DMS79 (cell line): Measurements from ENCODE around the gene SELENOS.

Source experiments
- DNase-seq: peaks from one replicate; lab custom pipeline; 2025; lab: John Stamatoyannopoulos, UW

Gene SELENOS, protein sequence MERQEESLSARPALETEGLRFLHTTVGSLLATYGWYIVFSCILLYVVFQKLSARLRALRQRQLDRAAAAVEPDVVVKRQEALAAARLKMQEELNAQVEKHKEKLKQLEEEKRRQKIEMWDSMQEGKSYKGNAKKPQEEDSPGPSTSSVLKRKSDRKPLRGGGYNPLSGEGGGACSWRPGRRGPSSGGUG

DNA sequence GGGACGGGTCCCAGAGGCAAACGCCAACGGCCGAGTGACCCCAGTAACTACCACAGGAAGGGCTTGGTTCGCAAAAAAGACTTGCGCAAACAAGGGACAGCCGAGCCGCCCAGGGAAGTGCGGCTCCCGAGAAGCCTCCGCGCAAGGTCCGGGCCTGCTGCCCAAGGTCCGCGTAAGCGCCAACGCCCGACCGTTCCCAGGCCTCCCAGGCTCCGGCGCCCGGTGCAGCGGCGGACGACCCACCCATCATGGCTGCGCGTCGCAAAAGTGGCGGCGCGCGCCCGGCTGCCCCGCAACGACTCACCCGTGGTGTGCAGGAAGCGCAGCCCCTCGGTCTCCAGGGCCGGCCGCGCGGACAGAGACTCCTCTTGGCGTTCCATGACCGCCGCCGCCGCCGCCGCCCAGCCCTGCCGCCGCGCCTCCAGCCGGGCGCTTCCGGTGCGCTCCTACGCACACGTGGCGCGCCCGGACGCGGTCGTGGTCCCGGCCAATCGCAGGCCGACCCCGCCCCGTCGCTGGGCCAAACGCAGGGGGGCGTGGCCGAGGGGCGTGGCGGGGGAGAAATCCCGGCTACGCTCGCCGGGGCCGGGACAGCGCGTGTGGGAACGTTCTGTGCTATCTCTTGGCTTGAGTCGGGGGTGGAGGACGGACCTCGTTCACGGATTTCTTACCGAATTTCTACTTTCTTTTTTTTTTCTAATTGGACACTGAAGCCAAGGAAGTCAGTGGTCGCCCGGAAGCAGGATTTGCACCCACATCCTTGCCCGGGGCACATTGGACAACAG lies at the start of gene SELENOS:
SELENOS (minus strand) TSS at position 448 of the 785 bp plus-strand sequence; CDS start at position 380, 68 bp downstream.
- no peak for DNase-seq

DNA sequence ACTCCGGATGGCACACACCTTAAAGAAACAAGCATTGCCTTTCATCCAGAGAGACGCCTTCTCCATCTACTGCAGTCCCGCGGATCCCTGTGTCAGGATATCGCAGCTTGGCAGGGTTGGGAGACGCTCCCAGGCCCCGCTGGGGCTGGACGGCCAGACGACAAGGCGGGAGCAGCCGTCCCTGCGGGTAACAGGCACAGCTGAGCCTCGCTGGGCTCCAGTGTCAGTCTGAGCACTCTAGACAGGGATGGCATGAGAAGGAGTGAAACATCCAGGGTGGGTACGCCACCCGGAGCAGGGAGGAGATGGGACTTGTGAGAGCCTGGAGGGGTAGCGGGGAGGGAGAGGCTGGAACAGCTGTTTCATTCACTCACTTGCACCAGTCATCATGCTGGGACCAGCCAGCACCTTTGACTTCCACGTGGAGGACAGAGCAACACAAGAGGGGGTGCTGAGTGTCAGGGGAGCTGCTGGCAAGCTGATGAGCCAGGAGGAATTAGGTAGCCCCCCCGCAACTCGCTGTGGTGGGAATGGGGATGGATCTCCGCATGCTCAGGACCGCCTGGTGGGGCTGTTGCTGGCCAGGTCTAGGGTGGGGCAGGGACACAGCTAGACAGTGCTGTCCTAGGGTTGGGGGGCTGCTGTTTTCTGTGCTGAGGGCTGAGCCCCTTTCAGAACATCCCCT lies 49.3 kb upstream of the SELENOS start:
- DNase-seq: no peak

DNA sequence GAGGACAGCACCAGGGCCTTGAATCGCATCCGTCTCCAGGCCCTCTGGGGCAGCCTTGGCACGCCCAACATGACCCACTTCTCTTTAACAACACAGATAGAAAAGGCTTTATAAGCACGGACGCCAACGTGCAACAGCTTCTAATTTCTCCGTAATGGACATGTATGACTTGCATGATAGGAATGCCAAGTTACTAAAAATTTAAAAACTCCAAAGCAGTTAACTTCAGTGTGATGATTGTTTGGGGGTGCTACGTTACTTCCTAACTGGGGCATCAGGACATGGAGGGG lies 48.7 kb upstream of the SELENOS start:
- DNase-seq: no peak

DNA sequence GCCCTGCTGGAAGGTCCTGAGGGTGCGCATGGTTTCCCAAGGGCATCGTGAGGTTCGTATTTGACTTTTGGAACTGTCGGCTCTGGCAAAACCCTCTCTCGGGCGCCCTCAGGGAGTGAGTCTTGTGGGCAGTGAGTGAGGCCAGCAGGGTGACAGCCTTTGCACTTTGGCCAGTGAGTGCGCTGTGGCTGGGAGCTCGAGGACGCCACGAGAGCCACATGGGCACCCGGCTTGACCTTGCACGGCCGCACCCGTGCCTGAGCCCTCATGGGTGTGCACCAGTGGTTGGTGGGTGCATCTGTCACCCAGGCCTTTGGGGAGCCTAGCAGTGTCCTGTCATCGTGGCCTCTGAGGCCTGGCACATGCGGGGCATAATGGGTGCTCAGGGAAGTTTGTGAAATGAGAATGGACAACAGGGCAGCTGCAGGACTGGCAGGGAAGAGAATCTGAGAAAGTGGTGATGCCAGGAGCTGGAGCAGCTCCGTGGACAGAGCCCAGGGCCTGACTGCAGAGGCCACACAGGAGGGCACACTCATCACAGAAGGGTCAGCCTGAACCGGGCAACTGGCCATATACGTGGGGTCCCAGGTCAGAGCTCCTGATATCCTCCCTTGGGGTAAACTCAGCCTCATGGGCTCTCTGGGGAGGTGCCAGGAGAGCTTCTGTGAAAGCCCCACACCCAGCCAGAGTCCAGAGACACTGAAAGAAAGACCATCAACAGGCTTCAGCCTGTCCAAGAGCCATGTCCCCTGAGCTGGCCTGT lies 48.2 kb upstream of the SELENOS start:
- no peak for DNase-seq

DNA sequence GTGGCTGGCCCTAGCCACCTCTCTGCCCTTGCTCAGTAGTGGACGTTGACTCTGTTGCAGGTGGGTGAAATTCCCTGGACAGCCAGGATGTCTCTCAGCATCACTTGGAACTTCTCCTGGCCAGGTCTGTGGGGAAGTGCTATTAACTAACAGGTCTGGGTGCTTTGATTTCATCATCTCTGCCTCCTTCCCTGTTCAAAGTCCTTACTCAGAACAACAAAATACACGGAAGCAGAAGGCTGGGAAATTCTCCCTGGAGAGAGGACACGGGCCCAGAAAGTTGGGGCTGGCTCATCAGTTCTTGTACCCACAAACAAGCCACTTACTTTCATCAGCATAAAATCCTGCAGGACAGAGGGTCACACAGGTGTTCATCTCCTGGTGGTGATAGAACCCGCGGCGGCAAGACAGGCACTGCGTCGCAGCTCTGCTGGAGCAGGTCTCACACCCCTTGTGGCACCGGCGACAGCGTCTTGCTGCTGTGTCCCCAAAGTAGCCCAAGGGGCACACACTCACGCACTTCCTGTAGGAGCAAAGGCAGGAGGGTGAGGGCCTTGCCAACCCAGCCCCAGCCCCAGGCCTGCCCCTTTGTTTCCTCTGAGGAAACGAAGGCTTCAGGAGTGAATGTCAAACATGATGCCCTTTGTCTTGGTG lies 47.4 kb upstream of the SELENOS start:
- no peak for DNase-seq

DNA sequence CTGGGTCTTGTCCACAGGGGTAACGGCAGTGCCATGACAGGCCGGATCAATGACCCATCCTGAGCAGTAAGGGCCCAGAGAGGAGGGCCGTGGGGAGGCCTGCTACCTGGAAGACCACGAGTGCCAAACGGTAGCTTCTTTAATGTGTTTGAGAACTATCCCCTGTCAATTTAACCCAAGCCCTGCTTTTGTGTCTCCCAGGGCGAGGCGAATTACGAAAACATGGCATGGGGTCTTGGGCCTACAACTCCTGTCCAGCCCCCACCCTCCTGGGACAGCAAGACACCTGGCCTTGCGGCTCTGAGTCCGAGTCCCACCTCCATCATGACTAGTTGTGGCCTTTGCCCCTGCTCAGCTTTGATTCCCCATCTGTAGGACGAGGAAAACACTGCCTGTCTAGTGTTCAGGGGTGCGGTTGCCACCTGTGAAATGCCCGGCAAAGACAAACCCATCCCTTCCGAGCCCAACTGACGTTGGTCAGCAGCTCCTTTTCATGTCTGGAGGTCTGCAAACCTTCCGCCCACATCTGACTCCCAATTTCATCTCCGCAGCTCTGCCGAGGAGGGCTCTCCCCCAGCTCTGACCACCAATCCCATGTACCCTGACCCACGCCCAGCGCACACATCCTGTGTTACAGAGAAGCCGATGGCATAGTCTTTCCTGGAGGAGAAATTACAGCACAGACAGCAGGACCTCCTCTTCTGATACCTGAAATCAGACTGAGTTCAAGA lies 46.7 kb upstream of the SELENOS start:
- no peak for DNase-seq

DNA sequence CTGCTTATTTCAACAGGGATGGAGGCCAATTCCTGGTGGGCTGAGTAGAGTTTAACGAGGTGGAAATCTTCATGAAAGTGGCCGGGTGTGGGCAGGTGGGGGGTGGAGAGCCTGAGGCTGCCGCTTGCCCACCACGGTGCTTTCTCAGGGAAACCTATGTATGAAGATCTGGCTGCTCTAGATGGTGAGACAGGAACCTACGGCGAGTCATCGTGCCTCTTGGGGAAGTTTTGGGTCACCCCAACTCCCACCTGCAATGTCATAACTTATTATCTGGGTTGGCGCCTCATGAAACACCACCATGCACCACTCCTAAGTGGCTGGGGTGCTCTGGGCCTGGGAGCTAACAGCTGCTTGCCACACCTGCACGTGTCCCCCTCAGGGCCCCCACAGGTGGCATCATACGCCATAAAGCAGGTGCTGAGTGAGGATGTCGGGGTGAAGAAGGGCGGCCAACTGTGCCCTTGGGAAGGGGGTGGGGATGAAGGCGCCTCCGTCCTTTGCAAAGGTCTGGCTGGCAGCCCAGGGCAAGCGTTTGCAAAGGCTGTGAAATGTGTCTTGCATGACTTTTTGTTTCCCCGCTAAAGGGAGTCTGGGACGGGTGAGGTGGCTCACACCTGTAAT lies 45.7 kb upstream of the SELENOS start:
- no peak for DNase-seq

DNA sequence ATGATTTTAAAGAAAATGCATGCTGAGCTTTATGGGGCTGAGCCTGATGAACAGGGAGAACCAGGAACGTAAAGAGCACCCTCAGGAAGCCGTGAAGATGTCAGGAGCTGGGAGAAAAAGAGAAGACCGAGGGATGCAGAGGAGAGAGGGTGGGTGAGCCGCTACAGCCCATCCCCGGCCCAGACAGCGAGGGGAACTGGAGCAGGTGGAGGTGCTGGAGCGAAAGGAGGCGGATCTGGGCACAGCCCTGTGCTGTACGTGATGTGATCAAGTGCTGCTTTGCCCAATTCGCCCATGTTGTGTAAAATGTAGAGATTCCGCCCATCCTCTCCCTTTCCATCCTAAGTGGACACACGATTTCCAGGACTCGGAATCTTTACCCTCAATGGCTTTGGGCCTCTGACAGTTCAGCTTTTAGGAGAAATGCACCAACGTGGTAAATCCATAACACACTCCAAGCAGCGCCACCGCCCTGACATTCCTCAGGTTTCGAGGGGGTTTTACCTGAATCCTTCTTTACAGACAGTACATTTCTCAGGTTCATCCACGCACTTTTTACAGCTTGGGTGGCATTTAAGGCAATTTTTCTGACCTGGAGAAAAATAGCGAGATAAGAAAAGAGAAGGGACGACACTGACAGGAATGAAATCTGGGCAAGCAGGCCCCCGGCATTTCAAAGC lies 44.9 kb upstream of the SELENOS start:
- DNase-seq: no peak

DNA sequence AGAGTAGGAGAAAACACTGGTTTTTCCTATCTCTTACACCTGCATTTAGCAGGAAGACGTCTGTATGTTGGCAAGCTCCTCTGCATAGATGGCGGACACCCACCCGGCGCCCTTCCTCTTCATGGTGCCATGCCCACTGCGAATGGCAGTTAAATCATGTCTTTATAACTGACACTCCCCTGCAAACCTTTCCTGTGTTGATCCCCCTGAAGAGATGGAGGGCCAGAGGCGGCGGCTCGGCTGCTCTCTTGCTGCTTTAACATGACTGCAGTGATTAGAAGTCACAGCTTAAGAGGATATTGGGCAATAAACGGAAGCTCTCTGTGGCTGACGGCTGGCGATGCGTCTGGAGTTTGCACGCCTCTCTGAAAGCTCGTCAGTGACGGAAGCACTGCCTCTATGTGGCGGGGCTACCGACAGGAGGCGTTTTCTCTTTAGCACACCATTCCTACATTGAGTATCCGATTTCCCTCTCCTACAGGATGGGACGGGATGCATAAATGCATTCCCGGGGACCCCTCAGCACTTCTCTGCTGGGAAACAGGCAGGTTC lies 43.3 kb upstream of the SELENOS start:
- no peak for DNase-seq

DNA sequence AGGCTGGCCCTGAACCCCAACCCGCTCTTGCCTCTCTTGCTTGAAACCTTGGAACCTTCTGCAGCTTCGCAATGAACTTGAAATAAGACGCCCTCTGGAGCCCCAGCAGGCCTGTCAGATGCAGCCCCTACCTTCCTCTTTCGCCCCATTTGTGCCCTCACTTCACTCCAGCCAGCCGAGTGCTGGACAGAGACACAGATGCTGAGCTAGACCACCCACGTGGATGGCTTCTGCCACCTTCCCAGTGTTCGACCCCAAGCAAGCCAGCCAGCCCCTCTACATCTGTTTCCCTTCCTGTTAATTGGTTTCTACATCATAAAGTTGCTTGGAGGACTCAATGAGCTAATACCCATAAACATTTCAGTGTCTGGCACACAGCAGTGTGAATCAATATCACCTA lies 41.6 kb upstream of the SELENOS start:
- DNase-seq: no peak

DNA sequence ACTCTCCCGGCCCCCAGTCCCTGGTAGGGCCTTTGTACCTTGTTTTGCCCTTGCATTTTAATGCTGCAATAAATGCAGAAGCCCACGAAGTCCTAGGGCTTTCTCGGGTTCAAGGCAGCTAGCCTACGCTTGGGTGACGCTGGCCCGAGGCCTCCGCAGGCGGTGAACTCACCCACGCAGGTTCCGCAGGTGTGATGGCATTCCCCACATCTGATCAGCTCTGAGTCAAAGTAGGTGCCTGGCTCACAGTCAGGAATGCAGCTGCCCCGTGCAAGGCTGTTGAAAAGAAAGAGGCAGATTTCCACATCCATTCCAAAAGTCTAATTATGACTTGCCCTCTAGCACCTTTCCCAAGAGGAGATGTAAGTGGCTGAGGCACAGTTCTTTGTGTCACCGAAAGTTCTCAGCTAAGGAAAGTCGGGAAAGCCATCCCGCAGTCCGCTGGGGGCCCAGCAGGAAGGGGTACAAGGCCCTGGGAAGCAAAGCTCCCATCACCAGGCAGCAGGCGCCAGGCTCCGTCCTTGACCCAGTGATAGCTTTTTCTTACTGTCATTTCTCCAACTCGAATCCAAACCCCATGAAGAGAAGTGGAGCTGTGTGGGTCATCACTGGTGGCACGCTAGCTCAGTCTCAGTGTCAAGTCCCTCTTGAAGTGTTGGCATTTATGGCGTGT lies 41.0 kb upstream of the SELENOS start:
- no peak for DNase-seq

DNA sequence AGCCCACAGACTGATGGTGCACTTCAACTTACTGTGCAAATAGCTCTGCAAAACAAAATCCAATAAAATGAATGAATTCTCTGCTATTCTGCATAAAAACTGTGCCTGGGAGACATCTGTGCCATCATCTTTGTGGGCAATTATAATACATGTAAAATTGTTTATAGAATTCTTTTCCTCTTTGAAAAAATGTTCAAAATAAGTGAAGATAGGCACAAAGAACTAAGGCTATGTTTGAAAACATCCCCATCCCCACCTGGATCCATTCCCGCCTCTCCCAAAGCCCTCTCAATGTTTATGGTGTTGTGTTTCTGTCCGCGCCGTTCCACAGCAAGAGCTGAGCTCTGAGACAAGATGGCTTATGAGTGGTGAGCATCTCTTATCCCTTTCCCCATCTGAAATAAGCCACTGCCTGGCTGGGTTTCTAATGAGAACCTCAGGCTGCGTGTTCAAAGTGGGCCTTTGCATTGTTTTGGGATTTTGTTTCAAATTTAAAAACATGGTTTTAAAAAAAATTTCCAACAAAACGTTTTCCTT lies 40.1 kb upstream of the SELENOS start:
- no peak for DNase-seq

DNA sequence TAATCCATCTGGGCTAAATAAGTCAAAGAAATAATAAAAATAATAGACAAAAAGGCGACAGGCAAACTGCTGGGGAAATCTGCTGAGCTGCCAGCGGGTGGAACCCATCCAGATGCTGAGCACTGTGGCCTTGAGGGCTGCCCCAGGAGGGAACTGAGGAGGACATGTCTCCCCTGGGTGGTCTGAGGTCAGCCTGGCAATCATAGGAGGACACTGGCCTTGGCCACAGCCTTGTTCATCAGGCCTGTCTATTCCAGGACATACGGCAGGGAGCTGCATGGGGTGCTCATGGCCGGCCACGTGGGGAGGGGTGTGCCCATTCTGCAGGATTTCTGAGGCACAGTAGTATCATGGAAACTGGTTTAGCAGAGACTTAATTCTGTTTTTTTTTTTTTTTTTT lies 39.2 kb upstream of the SELENOS start:
- no peak for DNase-seq

DNA sequence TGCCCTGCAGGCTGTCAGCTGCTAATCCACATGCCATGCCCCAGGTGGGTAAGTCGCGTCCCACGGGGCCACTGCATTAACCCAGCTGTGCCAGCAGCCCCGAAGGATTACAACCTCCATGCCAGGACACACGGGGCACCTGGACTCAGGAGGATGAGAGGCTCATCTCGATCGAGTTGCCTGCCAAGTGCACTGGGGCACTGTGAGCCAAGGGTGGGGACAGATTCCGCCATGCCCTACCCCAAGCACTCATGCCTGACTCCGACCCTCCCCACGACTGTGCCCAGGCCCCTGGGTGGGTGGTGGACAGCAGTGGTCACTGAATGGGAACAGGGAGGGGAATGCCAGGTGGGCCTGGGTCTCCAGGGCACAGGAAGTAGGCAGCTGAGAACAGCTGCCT lies 38.5 kb upstream of the SELENOS start:
- no peak for DNase-seq

DNA sequence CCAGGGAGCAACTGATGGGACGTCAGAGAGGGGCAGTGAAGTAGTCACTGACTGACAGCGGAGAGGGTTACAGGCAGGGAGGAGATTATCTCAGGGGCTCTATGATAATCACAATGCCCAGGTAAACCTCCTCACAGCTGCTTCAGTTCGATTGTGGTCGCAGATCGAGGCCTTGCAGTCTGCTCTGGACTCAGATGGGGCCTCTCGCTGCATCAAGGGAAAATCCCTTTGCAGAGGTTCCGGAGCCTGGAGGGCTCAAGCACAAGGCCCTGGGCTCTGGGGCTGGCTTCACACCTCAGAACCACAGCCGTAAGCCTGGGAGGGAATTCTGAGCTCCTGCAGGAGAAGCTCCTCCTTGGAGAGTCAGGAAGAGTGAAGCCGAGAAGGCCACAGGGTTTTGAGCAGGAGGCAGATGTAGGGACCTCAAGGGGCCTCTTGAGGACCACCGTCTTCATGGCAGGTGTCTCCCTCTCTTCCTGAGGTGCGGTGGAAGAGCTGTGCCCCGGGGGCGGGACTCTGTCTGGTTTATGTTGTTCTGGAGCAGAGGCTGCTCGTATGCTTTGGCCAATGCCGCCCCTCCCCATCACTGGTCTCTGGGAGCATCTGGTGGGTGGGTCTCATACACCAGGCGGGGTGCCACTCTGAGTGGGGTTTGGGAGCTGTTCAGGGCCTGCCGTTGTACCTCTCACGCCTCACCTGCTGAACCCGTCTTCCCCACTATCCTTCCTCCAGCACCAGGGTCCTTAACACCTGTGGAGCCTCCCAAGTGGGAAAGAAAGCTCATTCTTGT lies 37.2 kb upstream of the SELENOS start:
- no peak for DNase-seq

DNA sequence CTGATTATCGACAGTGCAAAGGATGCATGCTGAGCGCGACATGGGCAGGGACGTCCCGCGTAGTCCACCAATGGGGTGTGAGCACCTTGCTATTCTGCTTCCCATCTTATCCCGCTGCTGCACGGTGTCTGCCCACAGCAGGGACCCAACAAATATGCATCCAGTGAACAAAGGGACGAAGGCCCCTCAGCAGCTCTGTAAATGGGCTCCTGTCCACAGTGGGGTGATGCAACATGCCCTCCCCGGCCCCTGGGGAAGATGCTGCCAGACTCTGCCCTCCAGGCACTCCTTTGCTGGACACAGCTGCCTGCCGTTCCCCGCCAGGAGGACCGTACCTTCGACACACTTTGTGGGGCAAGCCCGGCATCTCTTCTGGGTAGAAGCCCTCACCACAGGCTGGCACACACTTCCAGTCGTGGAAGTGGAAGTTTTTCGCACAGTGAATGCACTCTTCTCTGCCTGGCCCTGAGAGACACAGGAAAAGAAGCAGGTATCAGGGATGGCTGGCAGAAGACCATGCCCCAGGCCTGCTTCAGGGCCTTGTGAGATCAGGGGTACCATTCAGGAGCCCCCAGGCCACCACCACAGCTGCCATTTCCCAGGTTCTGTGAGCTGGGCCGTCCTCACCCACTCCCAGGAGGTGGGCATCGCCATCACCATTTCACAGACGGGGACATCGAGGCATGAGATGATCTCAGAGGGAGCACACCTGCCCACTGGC lies 35.9 kb upstream of the SELENOS start:
- no peak for DNase-seq

DNA sequence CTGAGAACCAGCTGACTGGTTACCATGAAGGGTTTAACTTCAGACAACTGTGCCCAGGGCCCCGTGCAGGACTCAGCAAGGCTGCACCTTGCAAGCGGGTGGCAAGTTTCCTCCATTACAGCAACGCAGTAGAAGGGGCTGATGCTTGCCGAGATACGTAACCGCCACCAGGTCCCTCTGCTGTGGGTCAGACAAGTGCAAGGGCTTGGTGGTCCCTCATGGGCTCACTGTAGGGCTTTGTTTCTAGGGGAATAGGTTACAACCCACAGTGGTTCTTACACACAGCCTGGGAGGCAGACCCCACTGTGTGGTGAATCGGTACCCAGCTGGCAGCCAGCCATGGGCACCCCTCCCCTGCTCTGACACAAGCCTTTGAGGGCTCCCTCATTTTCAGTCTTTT lies 33.2 kb upstream of the SELENOS start:
- DNase-seq: no peak

DNA sequence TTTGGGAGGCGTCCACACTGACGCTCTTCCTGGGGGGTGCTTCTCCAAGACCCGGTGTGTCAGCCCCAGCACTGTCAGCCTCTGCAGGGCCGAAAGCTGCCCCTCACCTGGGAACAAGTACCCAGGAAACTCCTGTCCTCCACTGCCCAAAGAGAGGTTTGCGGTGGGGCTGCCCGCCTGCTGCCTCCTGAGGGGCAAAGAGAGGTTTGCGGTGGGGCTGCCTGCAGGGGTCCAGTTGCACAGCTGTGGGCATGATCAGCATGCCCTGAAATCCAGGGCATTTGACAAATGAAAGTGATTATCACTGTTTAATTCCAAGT lies 32.8 kb upstream of the SELENOS start:
- DNase-seq: no peak
